Fibroblast of skin of left quadriceps (primary cell): ENCODE data around the gene SAT1.
A peak's percentile ranks its signal among the peaks of the same experiment; 100 is the strongest.
"Not testable (repeated sequence)": the region's sequence is repeated elsewhere in the genome, so short reads cannot be mapped to it uniquely, and the experiment has no call there.

ENCODE experiments used
- DNase-seq, 2 experiments: peaks; one replicate each; pipeline ENCODE4 v3.0.0-alpha.2; 2013; ENCODE audit warnings: low read depth in 2 of 2

SAT1 gene

GRCh38 chrX:23782863-23783588 is at the start of gene SAT1:
TSS of gene SAT1 (plus strand) at chrX:23783173. CDS start at chrX:23783352, 179 bp downstream.
- peak; percentile 87 to 89 for DNase-seq

GRCh38 chrX:23736030-23736429 is 46.9 kb upstream of the SAT1 start:
- no peak for DNase-seq

GRCh38 chrX:23737413-23737812 is 45.6 kb upstream of the SAT1 start:
- DNase-seq, result peak in 1 of 2 experiments; percentile 3

DNA sequence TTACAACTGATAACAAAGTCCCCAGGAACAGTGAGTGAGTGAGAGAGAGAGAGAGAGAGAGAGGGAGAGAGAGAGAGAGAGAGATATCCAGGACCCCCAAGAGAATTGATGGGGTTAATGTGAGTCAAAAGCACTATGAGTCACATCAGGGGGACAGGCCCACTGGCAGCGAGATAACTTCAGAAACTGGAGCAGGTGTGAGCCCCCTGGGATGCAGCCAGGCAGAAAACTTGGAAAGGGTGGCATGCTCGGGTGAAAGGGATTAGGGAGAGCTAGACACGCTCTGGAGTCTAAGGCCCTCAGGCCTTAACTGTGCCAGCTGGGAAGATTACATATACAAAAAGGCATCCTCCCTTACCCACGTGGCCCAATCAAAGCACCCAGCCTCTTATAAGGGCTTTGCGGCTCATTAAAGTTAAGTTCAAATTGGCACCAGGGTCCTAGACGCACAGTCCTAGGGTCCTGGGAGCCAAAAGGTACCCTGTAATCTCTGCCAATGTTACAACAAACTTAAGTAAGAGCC is 40.7 kb upstream of the SAT1 start:
- peak in 1 of 2 experiments; percentile 20 for DNase-seq

DNA sequence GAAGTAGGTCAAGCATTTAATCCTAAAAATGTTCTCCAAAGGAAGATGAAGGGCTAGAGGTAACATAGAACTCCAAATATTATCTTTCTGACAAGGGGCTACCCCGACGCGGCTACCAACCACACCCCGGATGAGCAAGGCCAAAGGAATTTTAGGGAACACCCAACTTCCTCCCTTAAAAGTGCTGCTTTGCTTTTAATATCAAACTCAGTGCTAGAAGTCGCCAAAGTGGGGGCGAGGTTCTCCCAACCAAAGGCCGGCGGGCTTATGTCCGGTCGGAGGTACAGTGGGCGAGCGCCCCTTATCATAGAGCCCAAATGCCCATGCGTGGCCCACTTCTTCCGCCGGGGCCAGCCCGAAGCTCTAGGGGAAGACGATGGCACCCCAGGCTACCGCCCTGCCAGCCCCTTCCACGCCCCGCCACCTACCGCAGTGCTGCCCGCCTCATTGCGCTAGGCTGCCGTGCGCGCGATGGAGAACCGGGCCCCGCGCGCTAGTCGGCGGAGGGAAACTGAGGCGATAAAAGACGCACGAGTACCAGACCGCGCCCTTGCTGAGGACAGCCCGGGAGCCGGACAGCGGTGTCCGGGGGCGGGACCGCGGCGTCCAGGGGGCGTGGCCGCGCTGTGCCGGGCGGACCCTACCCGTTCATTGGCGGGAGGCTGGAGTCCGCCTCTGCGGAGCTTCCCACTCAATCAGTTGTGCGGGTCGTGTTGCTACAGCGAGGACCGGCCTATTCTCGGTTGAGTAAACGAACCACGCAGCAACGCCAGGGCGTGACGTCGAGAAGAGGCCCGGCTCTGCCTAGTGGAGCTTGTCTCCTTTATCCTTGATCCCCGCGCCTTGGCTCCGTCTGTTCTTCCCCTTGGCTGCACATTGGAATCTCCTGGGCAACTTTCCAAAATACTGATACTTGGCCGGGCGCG is 40.0 kb upstream of the SAT1 start, which contains the start of gene ACOT9:
ACOT9 (minus strand) TSS at position 580 of the 926 bp plus-strand sequence; CDS start at position 448, 132 bp downstream.
- peak; percentile 82 to 84 for DNase-seq

DNA sequence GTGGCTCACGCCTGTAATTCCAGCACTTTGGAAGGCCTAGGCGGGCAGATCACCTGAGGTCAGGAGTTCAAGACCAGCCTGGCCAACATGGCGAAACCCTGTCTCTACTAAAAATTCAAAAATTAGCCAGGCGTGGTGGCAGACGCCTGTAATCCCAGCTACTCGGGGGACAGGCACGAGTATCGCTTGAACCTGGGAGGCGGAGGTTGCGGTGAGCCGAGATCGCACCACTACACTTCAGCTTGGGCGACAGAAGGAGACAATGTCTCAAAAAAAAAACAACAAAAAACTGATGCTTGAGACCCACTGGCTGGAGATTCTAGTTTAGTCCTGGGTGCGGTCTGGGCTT is 39.4 kb upstream of the SAT1 start:
- not testable (repeated sequence) for DNase-seq

DNA sequence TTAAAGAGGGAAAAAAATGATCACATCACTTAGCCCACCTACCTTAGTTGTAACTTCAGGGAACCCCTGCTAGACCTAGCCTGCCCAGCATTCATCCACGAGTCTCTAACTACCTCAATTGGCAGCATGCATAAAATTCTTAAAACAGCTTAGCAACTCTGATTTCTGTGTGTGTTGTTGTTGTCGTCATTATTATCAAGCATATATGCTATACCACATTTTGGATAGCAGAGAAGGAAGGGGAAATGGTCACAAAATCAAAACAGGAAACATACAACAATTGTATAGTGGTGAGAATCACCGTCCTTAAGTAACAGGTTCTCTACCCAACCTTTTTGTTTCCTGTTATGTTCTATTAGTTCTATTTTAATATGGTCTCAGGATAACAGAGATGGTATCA is 37.2 kb upstream of the SAT1 start:
- DNase-seq, result no peak

DNA sequence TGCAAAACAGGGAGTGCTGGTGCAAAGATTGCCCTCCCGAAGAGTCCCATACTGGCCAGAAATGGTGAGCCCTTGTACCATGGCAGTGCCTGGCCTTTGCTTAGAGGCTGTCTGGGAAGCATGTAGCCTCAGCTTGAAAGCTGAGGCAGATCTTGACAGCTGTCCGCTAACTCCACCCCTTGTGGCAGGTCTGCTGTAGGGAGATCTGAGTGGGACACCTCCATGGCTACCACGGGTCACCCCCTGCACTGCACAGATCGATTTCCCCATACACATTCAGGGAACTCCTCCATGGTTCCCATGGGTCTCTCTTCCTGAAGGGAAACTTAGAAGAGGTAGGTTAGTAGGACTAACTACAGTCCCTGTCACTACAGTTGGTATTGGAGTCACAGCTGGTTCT is 33.8 kb upstream of the SAT1 start:
- no peak for DNase-seq

- no peak for DNase-seq
These were observed 33.4 kb upstream of the SAT1 start for GRCh38 chrX:23749576-23749975.

GRCh38 chrX:23752740-23753415 is 30.1 kb upstream of the SAT1 start:
- peak in 1 of 2 experiments; percentile 20 for DNase-seq

- DNase-seq, result no peak
These were observed 28.3 kb upstream of the SAT1 start for GRCh38 chrX:23754664-23755063.

DNA sequence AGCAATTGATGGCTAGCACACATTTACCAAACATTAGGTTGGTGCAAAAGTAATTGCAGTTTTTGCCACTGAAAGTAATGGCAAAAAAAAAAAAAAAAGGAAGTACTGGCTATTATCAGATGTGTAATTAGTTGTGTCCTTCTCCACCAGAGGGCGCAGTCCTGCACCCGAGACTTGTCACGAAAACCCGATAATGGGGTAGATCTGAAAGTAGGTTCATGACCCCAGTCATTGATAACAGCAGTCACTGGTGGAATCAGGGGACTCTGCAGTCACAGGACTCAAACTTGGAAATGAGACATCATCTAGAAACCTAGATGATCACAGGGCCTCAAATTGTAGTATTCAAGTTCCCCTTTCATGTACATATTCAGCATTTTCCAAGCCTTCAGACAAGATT is 26.8 kb upstream of the SAT1 start:
- no peak for DNase-seq

- DNase-seq, result no peak
These were observed 23.2 kb upstream of the SAT1 start for GRCh38 chrX:23759821-23760220.

DNA sequence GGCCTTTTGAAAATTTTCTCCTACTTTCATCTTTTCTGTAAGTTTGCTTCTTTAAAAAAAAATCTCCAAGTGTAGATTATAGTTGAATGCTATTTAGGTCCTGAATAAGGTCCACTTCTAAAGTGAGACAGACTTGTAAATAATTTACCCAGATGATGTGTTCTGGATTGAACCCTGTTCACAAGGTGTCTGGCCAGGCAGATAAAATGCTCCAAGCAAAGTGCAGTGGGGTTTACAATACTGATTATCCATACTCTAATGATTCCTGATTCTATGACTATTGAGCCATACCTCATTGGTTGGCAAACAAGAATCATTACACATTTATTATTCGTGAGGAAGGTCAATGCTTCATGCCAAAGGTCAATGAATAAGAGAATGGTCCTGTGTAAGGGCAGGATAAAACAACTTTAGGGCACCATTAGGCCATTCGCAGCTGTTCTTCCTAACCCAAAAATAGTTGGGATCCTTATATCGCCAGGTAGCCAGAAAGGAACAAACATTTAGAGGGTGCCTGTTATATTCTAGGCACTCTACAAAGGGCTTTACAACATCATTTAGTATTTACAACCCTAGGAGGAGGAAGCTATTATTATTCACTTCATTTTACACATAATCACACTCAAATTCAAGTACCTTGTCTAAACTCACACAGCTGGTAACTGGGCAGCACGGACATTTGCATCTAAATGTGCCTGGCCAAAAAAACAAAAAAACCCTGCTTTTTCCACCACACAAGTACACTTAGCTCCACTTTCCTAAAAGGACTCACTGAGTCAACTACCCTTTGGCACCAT is 18.6 kb upstream of the SAT1 start:
- no peak for DNase-seq

DNA sequence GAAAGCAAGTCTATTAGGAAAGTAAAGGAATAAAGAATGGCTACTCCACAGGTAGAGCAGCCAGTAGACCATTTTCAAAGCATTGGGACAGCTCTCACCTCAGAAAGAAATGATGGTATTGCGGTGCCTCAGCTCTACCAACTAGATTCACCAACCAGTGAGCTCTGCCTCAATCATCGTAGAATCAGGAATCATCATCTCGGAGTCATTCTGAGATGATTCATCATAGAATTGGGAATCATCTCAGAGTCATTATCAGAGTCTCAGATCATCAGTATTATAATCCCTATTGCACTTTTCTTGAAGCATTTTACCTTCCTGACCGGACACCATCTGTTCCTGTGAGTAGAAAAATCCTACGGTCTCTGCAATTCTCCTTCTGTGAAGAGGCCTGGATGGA is 17.5 kb upstream of the SAT1 start:
- DNase-seq, result no peak

DNA sequence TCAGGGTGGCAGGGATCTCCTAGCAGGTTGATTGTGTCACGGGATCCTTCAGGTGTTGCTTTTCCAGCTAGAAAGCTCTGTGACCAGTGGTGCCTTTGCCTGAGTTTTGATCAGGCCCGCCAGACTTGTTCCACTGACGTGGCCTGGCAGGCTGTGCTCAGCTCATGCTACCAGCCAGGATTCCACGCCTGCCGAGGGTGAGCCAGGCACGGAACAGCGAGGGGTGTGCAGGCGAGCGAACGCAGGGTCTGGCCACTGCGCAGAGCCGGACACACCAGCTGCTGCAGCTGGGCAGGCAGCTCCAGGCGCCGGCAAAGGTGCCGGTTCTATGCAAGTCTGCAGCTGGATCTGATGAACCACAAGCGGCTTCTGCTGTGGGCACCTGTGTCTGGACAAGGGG is 17.1 kb upstream of the SAT1 start:
- DNase-seq, result no peak

- no peak for DNase-seq
These were observed 16.1 kb upstream of the SAT1 start for GRCh38 chrX:23766650-23767551.

DNA sequence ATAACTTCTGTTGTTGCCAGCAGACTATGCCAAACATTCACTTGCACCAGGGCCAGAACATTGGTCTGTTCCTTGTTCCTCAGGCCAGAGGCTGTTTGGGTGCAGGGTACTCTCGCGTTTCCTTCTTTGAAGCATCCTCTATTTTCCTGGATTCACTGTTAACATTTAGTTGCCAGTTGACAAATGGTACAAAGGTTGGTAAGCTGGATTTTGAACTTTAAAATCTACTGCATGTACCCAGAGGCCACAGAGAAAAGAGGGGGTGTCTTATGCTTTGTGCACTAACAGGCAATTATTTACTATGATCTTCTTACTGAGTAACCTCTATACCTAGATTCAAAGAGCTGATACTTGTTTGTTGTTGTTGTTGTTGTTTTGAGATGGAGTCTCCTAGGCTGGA is 12.8 kb upstream of the SAT1 start:
- DNase-seq, result no peak

DNA sequence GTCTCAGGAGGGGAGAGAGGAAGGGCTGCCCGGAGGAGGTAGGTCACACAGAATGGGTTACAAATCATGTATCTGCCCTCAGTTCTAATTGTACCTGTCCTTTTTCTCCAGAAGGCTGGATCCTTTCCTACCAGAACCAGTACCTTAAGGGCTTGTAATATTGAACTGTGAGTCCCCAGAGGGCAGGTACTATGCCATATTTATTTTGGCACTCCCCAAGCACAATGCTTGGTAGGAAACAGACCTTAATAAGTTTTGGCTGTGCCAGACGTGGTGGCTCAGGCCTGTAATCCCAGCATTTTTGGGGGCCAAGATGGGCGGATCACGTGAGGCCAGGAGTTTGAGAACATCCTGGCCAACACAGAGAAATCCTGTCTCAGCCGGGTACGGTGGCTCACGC is 11.9 kb upstream of the SAT1 start:
- DNase-seq, result not testable (repeated sequence)

DNA sequence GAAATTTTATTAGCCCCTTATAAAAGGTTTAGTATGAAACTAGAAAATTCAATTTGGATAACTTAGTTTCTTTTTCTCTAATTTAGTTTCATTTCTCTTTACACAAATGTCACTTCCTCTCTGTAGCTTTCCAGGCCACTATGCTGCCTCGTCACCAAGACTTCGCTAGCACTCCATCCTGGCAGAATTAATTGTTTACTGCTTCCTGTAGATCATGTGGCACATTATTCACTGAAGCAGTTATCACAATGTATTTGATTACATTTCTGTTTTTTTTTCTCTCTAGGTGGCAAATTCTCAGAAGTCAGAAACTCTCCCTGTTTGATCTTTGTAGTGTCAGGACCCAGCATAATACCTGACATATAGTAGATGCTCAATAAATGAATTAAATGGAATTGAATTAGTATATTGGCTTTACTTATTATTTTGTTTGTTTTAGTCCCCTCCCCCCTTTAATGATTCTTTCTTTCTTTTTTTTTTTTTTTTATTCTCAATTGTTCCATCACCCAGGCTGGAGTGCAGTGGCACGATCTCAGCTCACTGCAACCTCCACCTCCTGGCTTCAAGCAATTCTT is 9.3 kb upstream of the SAT1 start:
- no peak for DNase-seq
